Activated T-cell treated with anti-CD3 and anti-CD28 coated beads for 48 hours (primary cell): ENCODE data around the gene PRKAG2.
"Not testable (repeated sequence)": the region's sequence is repeated elsewhere in the genome, so short reads cannot be mapped to it uniquely, and the experiment has no call there.

Source experiments
- DNase-seq: peaks from one replicate; pipeline ENCODE4 v3.0.0-alpha.2; 2020; ENCODE audit warnings: low read depth

PRKAG2 gene

GRCh38 chr7:151801291-151801690 is 75.6 kb downstream of the PRKAG2 start:
- no peak for DNase-seq

GRCh38 chr7:151800861-151801260 is 76.1 kb downstream of the PRKAG2 start:
- DNase-seq: no peak

- DNase-seq: no peak
Measured at GRCh38 chr7:151800391-151800790, 76.5 kb downstream of the PRKAG2 start.

- DNase-seq: no peak
Measured at GRCh38 chr7:151799506-151799905, 77.4 kb downstream of the PRKAG2 start.

- no peak for DNase-seq
Measured at GRCh38 chr7:151798851-151799448, 78.0 kb downstream of the PRKAG2 start.

GRCh38 chr7:151797667-151798307 is 79.1 kb downstream of the PRKAG2 start:
- DNase-seq: not testable (repeated sequence)

GRCh38 chr7:151796871-151797537 is 79.9 kb downstream of the PRKAG2 start:
- DNase-seq: no peak

- DNase-seq: no peak
Measured at GRCh38 chr7:151796091-151796870, 80.6 kb downstream of the PRKAG2 start.

- peak; percentile 79 for DNase-seq
Measured at GRCh38 chr7:151795168-151795811, 81.6 kb downstream of the PRKAG2 start.

GRCh38 chr7:151794508-151795167 is 82.3 kb downstream of the PRKAG2 start:
- DNase-seq: no peak

- DNase-seq: no peak
Measured at GRCh38 chr7:151793991-151794507, 82.9 kb downstream of the PRKAG2 start.

- no peak for DNase-seq
Measured at GRCh38 chr7:151793531-151793951, 83.4 kb downstream of the PRKAG2 start.

GRCh38 chr7:151792636-151793035 is 84.3 kb downstream of the PRKAG2 start:
- no peak for DNase-seq

- DNase-seq: no peak
Measured at GRCh38 chr7:151792086-151792485, 84.8 kb downstream of the PRKAG2 start.

- DNase-seq: no peak
Measured at GRCh38 chr7:151790830-151791620, 85.9 kb downstream of the PRKAG2 start.

GRCh38 chr7:151790095-151790829 is 86.7 kb downstream of the PRKAG2 start:
- no peak for DNase-seq

GRCh38 chr7:151789380-151789947 is 87.5 kb downstream of the PRKAG2 start:
- DNase-seq: no peak

- DNase-seq: no peak
Measured at GRCh38 chr7:151787348-151787747, 89.6 kb downstream of the PRKAG2 start.

- DNase-seq: no peak
Measured at GRCh38 chr7:151786936-151787335, 90.0 kb downstream of the PRKAG2 start.
